AG09319 (cell line): Measurements from ENCODE around the gene EPS8L3.
"Not testable (repeated sequence)": the region's sequence is repeated elsewhere in the genome, so short reads cannot be mapped to it uniquely, and the experiment has no call there.

Experiments used
- DNase-seq: peaks from one replicate; pipeline ENCODE4 v3.0.0-alpha.2; 2010; ENCODE audit warnings: low read depth; ENCODE audit errors: extremely low read depth
- CTCF ChIP-seq: IDR thresholded peaks from 2 replicates; pipeline ENCODE4 v1.5.1; 2011; ENCODE audit warnings: low read depth, mild to moderate bottlenecking, inconsistent platforms, low read length, moderate library complexity

Gene EPS8L3

GRCh38 chr1:109704173-109704572, 59.5 kb downstream of the EPS8L3 start:
- no peak for TF ChIP-seq CTCF
- DNase-seq: no peak

- not testable (repeated sequence) for DNase-seq
Measured at GRCh38 chr1:109702940-109703339, 60.8 kb downstream of the EPS8L3 start.
